Inferior parietal cortex (tissue), 1 donor: Measurements from ENCODE around the gene VSTM5.

Experiments used
- DNase-seq: peaks from one replicate; pipeline ENCODE4 v3.0.0-alpha.2; 2016; ENCODE audit errors: extremely low spot score

VSTM5 gene

GRCh38 chr11:93842461-93842860 is 8.0 kb downstream of the VSTM5 start:
- DNase-seq, result no peak

- DNase-seq, result no peak
Observed at GRCh38 chr11:93842034-93842433, 8.4 kb downstream of the VSTM5 start.

GRCh38 chr11:93841446-93841845 is 9.0 kb downstream of the VSTM5 start:
- DNase-seq, result no peak

GRCh38 chr11:93840981-93841380 is 9.4 kb downstream of the VSTM5 start:
- no peak for DNase-seq

GRCh38 chr11:93840180-93840579 is 10.2 kb downstream of the VSTM5 start:
- DNase-seq, result no peak

GRCh38 chr11:93838967-93839366 is 11.5 kb downstream of the VSTM5 start:
- DNase-seq, result no peak

GRCh38 chr11:93832780-93833179 is 17.6 kb downstream of the VSTM5 start:
- DNase-seq, result no peak

GRCh38 chr11:93831343-93832127 is 18.9 kb downstream of the VSTM5 start:
- DNase-seq, result no peak

- DNase-seq, result no peak
Observed at GRCh38 chr11:93829598-93829997, 20.8 kb downstream of the VSTM5 start.

- DNase-seq, result no peak
Observed at GRCh38 chr11:93827363-93827762, 23.1 kb downstream of the VSTM5 start.

- no peak for DNase-seq
Observed at GRCh38 chr11:93823210-93823609, 27.2 kb downstream of the VSTM5 start.

GRCh38 chr11:93822359-93822758 is 28.1 kb downstream of the VSTM5 start:
- DNase-seq, result no peak

- no peak for DNase-seq
Observed at GRCh38 chr11:93821617-93822016, 28.8 kb downstream of the VSTM5 start.

- DNase-seq, result no peak
Observed at GRCh38 chr11:93820847-93821246, 29.6 kb downstream of the VSTM5 start.

GRCh38 chr11:93819966-93820695 is 30.3 kb downstream of the VSTM5 start:
- no peak for DNase-seq

GRCh38 chr11:93817426-93818348 is 32.7 kb downstream of the VSTM5 start:
- DNase-seq, result no peak

- DNase-seq, result no peak
Observed at GRCh38 chr11:93814966-93815633, 35.3 kb downstream of the VSTM5 start.

- DNase-seq, result no peak
Observed at GRCh38 chr11:93813974-93814373, 36.4 kb downstream of the VSTM5 start.

GRCh38 chr11:93807980-93808379 is 42.4 kb downstream of the VSTM5 start:
- no peak for DNase-seq

- no peak for DNase-seq
Observed at GRCh38 chr11:93804879-93805278, 45.5 kb downstream of the VSTM5 start.

GRCh38 chr11:93801366-93801765 is 49.1 kb downstream of the VSTM5 start:
- no peak for DNase-seq
